ENCODE measurements around the gene ASB15. TPM values are rescaled to one million over a fixed set of nuclear protein-coding genes. Genes with fewer than 3 reads are reported as not detected.

ASB15 gene
- total and polyA plus RNA-seq, 2 experiments from 2014 or later, result not detected

- no peaks in the 10 kb centered on the region for H3F3A ChIP-seq (ENCODE audit: insufficient read depth)
- H3K36me3 ChIP-seq (ENCODE audit: low read depth), result no peaks in the 10 kb centered on the region
- H3K9me3 ChIP-seq (ENCODE audit: low read depth), result no peaks in the 10 kb centered on the region
- H3K27me3 ChIP-seq (replicated peaks; ENCODE audit: insufficient read depth), result peaks cover 32% of the 10 kb centered on the region
- H3K9ac ChIP-seq, result no peak overlapping the region
- in situ Hi-C loops (cut with MboI), result no loop called here
- H4K20me1 ChIP-seq (ENCODE audit: insufficient read depth), result no peaks in the 10 kb centered on the region
- WGBS, 2 experiments (ENCODE audit: low coverage in 1 of 2, low lambda C conversion rate in 2 of 2, missing lambda C conversion rate in 2 of 2), result 21 to 25% methylated on average over 5 of the region's 5 CpGs
- H3K27ac ChIP-seq, result no peak overlapping the region
- H3K9me2 ChIP-seq (ENCODE audit: insufficient read depth), result no peaks in the 10 kb centered on the region
- TF ChIP-seq EZH2 (IDR thresholded peaks at IDR 0.05; ENCODE audit: insufficient read depth, poor library complexity, severe bottlenecking) (no peak), EZH2phosphoT487 (IDR thresholded peaks at IDR 0.05; ENCODE audit: insufficient read depth, low read depth) (no peak)
- H3K79me2 ChIP-seq (ENCODE audit: insufficient read depth), result no peaks in the 10 kb centered on the region
- H3K4me2 ChIP-seq (ENCODE audit: unreplicated experiment), result no peak overlapping the region
- DNase-seq, result no peak
- no peak overlapping the region for H3K4me3 ChIP-seq
- no peaks in the 10 kb centered on the region for H3K4me1 ChIP-seq (ENCODE audit: insufficient read depth)
- H2AFZ ChIP-seq, result no peak overlapping the region
Measured at GRCh38 chr7:123608991-123609882, 7.6 kb downstream of the ASB15 start.

GRCh38 chr7:123609883-123610239 is 8.2 kb downstream of the ASB15 start:
- H2AFZ ChIP-seq, result no peak overlapping the region
- WGBS, 2 experiments (ENCODE audit: low coverage in 1 of 2, low lambda C conversion rate in 2 of 2, missing lambda C conversion rate in 2 of 2), result 18 to 27% methylated on average over 2 of the region's 2 CpGs
- H3K27ac ChIP-seq, result no peak overlapping the region
- no peaks in the 10 kb centered on the region for H3K9me3 ChIP-seq (ENCODE audit: low read depth)
- H3F3A ChIP-seq (ENCODE audit: insufficient read depth), result no peaks in the 10 kb centered on the region
- no peaks in the 10 kb centered on the region for H3K79me2 ChIP-seq (ENCODE audit: insufficient read depth)
- TF ChIP-seq EZH2 (IDR thresholded peaks at IDR 0.05; ENCODE audit: insufficient read depth, poor library complexity, severe bottlenecking) (no peak), EZH2phosphoT487 (IDR thresholded peaks at IDR 0.05; ENCODE audit: insufficient read depth, low read depth) (no peak)
- H3K9me2 ChIP-seq (ENCODE audit: insufficient read depth), result no peaks in the 10 kb centered on the region
- peaks cover 2% of the 10 kb centered on the region; the same call in 1 of the 2 replicates for H3K4me1 ChIP-seq (ENCODE audit: insufficient read depth)
- H3K27me3 ChIP-seq (replicated peaks; ENCODE audit: insufficient read depth), result peaks cover 32% of the 10 kb centered on the region
- H3K4me2 ChIP-seq (ENCODE audit: unreplicated experiment), result no peak overlapping the region
- in situ Hi-C loops (cut with MboI), result no loop called here
- H3K36me3 ChIP-seq (ENCODE audit: low read depth), result no peaks in the 10 kb centered on the region
- no peak for DNase-seq
- H4K20me1 ChIP-seq (ENCODE audit: insufficient read depth), result no peaks in the 10 kb centered on the region
- no peak overlapping the region for H3K9ac ChIP-seq
- H3K4me3 ChIP-seq, result no peak overlapping the region

GRCh38 chr7:123612024-123612423 is 10.4 kb downstream of the ASB15 start:
- Histone ChIP-seq H4K20me1 (ENCODE audit: insufficient read depth) (no peaks in the 10 kb centered on the region), H3K4me3 (no peak overlapping the region), H3K4me2 (ENCODE audit: unreplicated experiment) (no peak overlapping the region), H3K36me3 (ENCODE audit: low read depth) (no peaks in the 10 kb centered on the region), H3K9me2 (ENCODE audit: insufficient read depth) (no peaks in the 10 kb centered on the region), H3K4me1 (ENCODE audit: insufficient read depth) (peaks cover 18% of the 10 kb centered on the region), H3K9me3 (ENCODE audit: low read depth) (no peaks in the 10 kb centered on the region), H3K9ac (no peak overlapping the region), H3K27ac (no peak overlapping the region), H3K27me3 (replicated peaks; ENCODE audit: insufficient read depth) (peaks cover 32% of the 10 kb centered on the region), H3F3A (ENCODE audit: insufficient read depth) (peaks cover 11% of the 10 kb centered on the region; the same call in 1 of the 2 replicates), H2AFZ (no peak overlapping the region), H3K79me2 (ENCODE audit: insufficient read depth) (no peaks in the 10 kb centered on the region)
- TF ChIP-seq EZH2phosphoT487 (IDR thresholded peaks at IDR 0.05; ENCODE audit: insufficient read depth, low read depth), result no peak
- no peak for TF ChIP-seq EZH2 (IDR thresholded peaks at IDR 0.05; ENCODE audit: insufficient read depth, poor library complexity, severe bottlenecking)
- in situ Hi-C loops (cut with MboI), result no loop called here
- DNase-seq, result no peak

GRCh38 chr7:123615344-123615743 is 13.7 kb downstream of the ASB15 start:
- DNase-seq, result peak; percentile 64
- Histone ChIP-seq H3K9me2 (ENCODE audit: insufficient read depth) (no peaks in the 10 kb centered on the region), H3K4me1 (ENCODE audit: insufficient read depth) (peaks cover 18% of the 10 kb centered on the region), H3F3A (ENCODE audit: insufficient read depth) (peaks cover 11% of the 10 kb centered on the region; the same call in 1 of the 2 replicates), H3K36me3 (ENCODE audit: low read depth) (no peaks in the 10 kb centered on the region), H3K79me2 (ENCODE audit: insufficient read depth) (no peaks in the 10 kb centered on the region), H4K20me1 (ENCODE audit: insufficient read depth) (no peaks in the 10 kb centered on the region), H3K27me3 (replicated peaks; ENCODE audit: insufficient read depth) (peaks cover 14% of the 10 kb centered on the region; the same call in 1 of the 2 replicates), H3K4me3 (no peak overlapping the region), H3K9me3 (ENCODE audit: low read depth) (no peaks in the 10 kb centered on the region), H3K4me2 (ENCODE audit: unreplicated experiment) (peak overlapping the region; percentile 30), H3K9ac (no peak overlapping the region), H2AFZ (no peak overlapping the region), H3K27ac (no peak overlapping the region)
- in situ Hi-C loops (cut with MboI), result no loop called here
- 0% methylated on average over 2 of the region's 2 CpGs for whole genome bisulfite sequencing, 2 experiments (ENCODE audit: low coverage in 1 of 2, low lambda C conversion rate in 2 of 2, missing lambda C conversion rate in 2 of 2)
- no peak for TF ChIP-seq EZH2 (IDR thresholded peaks at IDR 0.05; ENCODE audit: insufficient read depth, poor library complexity, severe bottlenecking)
